Transverse colon (tissue), 4 donors: ENCODE data around the gene FAM53A. TPM values are rescaled to one million over a fixed set of nuclear protein-coding genes. Genes with fewer than 3 reads are reported as not detected.

ENCODE experiments used
- DNase-seq: peaks from one replicate; pipeline ENCODE4 v3.0.0-alpha.2; 2019
- H3K27ac ChIP-seq, 4 donors: fragments of 200-600 bp; sonication (generic); 2 replicates each; pipeline ENCODE4 v1.5.1; 2016 to 2018; ENCODE audit warnings: inconsistent platforms in 4 of 4
- H3K27me3 ChIP-seq: fragments of 200-600 bp; sonication (generic); 2 replicates; pipeline ENCODE4 v1.5.1; 2017; ENCODE audit warnings: inconsistent platforms
- H3K36me3 ChIP-seq, 4 donors: fragments of 200-600 bp; sonication (generic); 2 replicates each; pipeline ENCODE4 v1.5.1; 2017 to 2019; ENCODE audit warnings: inconsistent platforms in 4 of 4
- H3K4me1 ChIP-seq, 4 donors: fragments of 200-600 bp; sonication (generic); 2 replicates each; pipeline ENCODE4 v1.5.1; 2017 to 2020; ENCODE audit warnings: inconsistent platforms in 4 of 4
- H3K4me3 ChIP-seq, 4 donors: fragments of 200-600 bp; sonication (generic); 1 replicate in 1 of 4; 2 replicates in 3 of 4; pipeline versions ENCODE4 v1.5.1 to v1.6.1; 2017 to 2019; ENCODE audit warnings: inconsistent platforms in 4 of 4
- H3K9me3 ChIP-seq, 2 donors: fragments of 200-600 bp; sonication (generic); 2 replicates each; pipeline ENCODE4 v1.5.1; 2017 to 2019; ENCODE audit warnings: inconsistent platforms in 2 of 2
- EP300 ChIP-seq: sonication (generic); formaldehyde crosslinking; IDR thresholded peaks from one replicate; pipeline ENCODE4 v1.6.1; 2017; ENCODE audit warnings: antibody characterized with exemption, low read depth
- POLR2A ChIP-seq: fragments of 450-650 bp; IDR thresholded peaks from one replicate; pipeline ENCODE4 v1.6.1; 2016; ENCODE audit warnings: antibody characterized with exemption, mild to moderate bottlenecking, moderate library complexity
- POLR2AphosphoS5 ChIP-seq, 3 donors: sonication (generic); formaldehyde crosslinking; IDR thresholded peaks; one replicate each; pipeline ENCODE4 v1.6.1; 2016; ENCODE audit warnings: antibody characterized with exemption in 3 of 3
- WGBS, 2 donors: methylation state at CpG; one replicate each; pipeline ENCODE4 v1.1.5; 2018; ENCODE audit warnings: low coverage in 1 of 2; 5-methylcytosine and 5-hydroxymethylcytosine counted together
- in situ Hi-C, 4 donors: fragments of 200-750 bp; cut with MboI; loops; one replicate each; pipeline versions ENCODE4 v1.15.0 to v1.15.1; 2017; ENCODE audit warnings: low sequenced_read_pairs in 3 of 4, low pct_ligation_motif_present in 1 of 4, low pct_unique_long_range_greater_than_20kb in 1 of 4
- intact Hi-C: fragments of 100-400 bp; cut with DNase I; formaldehyde crosslinking; loops from one replicate; pipeline ENCODE4 v1.15.1; 2023; ENCODE audit warnings: low total_unique reads
- total RNA-seq, 4 donors: library from RNA; depleted of rRNA; stranded (reverse); fragments of >200 nt; gene quantifications; one replicate each; pipeline ENCODE4 v1.1.0, GENCODE V29; 2016
- TF ChIP-seq, protein P1 (sequence below), 5 experiments: fragments of 200-600 bp in 3 of 5; fragments of 450-650 bp in 2 of 5; sonication (generic) in 3 of 5; IDR thresholded peaks; 1 replicate in 2 of 5; 2 replicates in 3 of 5; pipeline ENCODE4 v1.5.1; 2016 to 2017; ENCODE audit warnings: antibody characterized with exemption in 5 of 5, inconsistent platforms in 3 of 5, mild to moderate bottlenecking in 2 of 5, moderate library complexity in 1 of 5

The FAM53A gene
- total RNA-seq, 4 donors from 2014 or later = 1.4 to 32.9 (median 2.7) TPM

DNA sequence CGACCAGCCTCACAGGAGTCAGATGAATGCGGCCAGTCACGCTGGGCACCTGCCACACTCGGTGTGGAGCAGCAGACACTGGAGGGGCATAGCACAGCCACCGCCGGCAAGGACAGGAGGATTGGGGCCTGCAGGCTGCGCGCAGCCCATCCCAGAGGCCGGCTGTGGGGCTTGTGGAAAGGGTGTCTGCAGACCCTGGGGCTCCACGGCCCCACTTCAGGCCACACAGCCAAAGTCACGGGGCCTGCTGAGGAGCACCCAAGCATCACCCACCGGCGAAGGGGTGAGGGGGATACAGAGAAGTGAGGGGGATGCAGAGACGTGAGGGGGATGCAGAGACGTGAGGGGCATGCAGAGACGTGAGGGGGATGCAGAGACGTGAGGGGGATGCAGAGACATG, 70.1 kb downstream of the FAM53A start:
- WGBS, 2 donors = 94 to 100% methylated on average over 1 to 17 of the region's 17 CpGs
- Histone ChIP-seq H3K4me1 (no peaks in the 10 kb centered on the region), H3K36me3 (no peaks in the 10 kb centered on the region), H3K27ac (no peak overlapping the region), H3K27me3 (no peaks in the 10 kb centered on the region), H3K4me3 (no peak overlapping the region), H3K9me3 (no peaks in the 10 kb centered on the region)
- intact Hi-C loops (no loop called here), in situ Hi-C loops (loop anchor here in 2 of 4 donors (25.0 kb wide), 1 partner anchor 252 kb away; no protein-coding TSS in a partner anchor)
- TF ChIP-seq, protein P1, sequence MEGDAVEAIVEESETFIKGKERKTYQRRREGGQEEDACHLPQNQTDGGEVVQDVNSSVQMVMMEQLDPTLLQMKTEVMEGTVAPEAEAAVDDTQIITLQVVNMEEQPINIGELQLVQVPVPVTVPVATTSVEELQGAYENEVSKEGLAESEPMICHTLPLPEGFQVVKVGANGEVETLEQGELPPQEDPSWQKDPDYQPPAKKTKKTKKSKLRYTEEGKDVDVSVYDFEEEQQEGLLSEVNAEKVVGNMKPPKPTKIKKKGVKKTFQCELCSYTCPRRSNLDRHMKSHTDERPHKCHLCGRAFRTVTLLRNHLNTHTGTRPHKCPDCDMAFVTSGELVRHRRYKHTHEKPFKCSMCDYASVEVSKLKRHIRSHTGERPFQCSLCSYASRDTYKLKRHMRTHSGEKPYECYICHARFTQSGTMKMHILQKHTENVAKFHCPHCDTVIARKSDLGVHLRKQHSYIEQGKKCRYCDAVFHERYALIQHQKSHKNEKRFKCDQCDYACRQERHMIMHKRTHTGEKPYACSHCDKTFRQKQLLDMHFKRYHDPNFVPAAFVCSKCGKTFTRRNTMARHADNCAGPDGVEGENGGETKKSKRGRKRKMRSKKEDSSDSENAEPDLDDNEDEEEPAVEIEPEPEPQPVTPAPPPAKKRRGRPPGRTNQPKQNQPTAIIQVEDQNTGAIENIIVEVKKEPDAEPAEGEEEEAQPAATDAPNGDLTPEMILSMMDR (IDR thresholded peaks at IDR 0.05) = no peak
- TF ChIP-seq POLR2A = no peak
- TF ChIP-seq POLR2AphosphoS5 (IDR thresholded peaks at IDR 0.05) = no peak
- TF ChIP-seq EP300 = no peak
- no peak for DNase-seq

DNA sequence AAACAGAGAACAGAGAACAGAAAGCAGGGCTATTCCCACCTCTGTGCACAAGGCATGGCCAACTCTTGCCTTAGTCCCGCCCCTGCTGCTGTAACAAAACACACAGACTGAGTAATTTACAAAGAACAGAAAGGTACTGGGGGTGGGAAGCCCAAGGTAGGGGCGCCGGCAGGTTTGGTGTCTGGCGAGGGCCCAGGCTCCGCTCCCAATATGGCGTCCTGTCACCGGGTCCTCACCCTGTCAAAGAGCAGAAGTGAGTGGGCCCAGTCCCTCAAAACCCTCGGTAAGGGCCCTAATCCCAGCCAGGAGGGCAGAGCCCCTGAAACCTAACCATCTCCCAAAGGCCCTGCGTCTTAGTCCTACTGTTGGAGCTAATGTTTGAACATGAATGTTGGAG, 71.0 kb downstream of the FAM53A start:
- intact Hi-C loops = no loop called here
- 79% methylated on average over 9 of the region's 9 CpGs; no CpG with 5 or more reads in 1 of the 2 donors for WGBS, 2 donors
- H3K27ac ChIP-seq = no peak overlapping the region
- no peaks in the 10 kb centered on the region for H3K9me3 ChIP-seq
- no peaks in the 10 kb centered on the region for H3K36me3 ChIP-seq
- TF ChIP-seq POLR2A = no peak
- no peak for TF ChIP-seq POLR2AphosphoS5 (IDR thresholded peaks at IDR 0.05)
- TF ChIP-seq EP300 = no peak
- TF ChIP-seq, protein P1 (IDR thresholded peaks at IDR 0.05) = no peak
- H3K27me3 ChIP-seq = no peaks in the 10 kb centered on the region
- in situ Hi-C loops = loop anchor here in 2 of 4 donors (25.0 kb wide), 1 partner anchor 251 kb away; no protein-coding TSS in a partner anchor
- no peaks in the 10 kb centered on the region for H3K4me1 ChIP-seq
- no peak overlapping the region for H3K4me3 ChIP-seq
- no peak for DNase-seq

DNA sequence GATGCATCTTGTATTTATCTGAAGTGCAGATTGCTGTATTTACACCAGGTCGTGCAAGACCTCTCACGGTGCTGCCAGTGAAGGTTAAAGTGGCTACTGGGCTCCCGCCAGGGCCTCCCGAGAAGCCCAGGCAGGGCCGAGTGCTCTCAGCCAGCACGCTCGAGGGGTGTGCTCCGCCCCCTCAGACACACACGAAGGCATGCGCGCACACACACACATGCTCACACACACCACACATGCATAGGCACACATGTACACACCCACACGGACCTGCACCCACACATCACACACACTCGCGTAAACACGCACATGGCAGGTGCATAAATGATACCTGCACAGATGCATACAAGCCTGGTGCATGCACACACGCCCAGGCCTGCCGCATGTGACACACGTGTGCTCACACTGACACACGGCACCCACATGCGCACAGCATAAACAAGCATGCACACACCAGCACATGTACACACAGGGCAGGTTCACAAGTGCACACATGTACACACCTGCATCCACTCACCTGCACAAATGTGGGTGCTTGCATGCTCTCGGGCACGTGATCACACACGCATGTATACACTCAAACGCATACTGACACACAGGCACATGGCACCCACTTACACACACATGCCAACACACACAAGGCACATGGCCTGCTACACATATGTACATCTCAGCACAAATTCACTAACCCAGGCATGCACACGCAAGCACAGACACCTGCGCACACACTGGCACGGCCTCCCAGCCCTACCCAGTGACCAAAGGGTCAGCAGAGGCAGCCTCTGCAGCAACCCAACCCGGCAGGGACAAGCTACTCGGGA, 71.6 kb downstream of the FAM53A start:
- TF ChIP-seq POLR2AphosphoS5 (IDR thresholded peaks at IDR 0.05) = no peak
- TF ChIP-seq, protein P1 (IDR thresholded peaks at IDR 0.05) = no peak
- intact Hi-C loops = no loop called here
- no peak for DNase-seq
- Histone ChIP-seq H3K27ac (no peak overlapping the region), H3K4me3 (no peak overlapping the region), H3K27me3 (no peaks in the 10 kb centered on the region), H3K9me3 (no peaks in the 10 kb centered on the region), H3K36me3 (no peaks in the 10 kb centered on the region), H3K4me1 (no peaks in the 10 kb centered on the region)
- in situ Hi-C loops = loop anchor here in 2 of 4 donors (25.0 kb wide), 1 partner anchor 250 kb away; no protein-coding TSS in a partner anchor
- 70 to 78% methylated on average over 2 to 29 of the region's 29 CpGs for WGBS, 2 donors

DNA sequence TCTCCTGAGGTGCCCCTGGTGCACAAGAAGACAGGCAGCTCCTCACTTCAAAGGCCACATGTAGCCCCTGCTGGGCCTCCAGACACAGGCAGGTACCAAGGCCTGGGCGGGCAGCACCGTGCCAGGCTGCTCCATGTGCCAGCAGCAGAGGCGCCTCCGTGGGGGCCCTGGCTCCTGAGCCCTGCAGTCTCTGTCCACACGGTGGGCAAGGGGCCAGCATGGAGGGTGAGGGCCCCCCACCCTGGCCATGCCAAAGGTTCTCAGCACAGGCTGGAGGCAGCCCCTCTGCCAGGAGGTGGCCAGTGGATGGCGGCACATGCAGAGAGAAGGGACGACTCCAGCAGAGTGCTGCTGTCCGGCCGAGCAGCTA, 72.6 kb downstream of the FAM53A start:
- H3K4me3 ChIP-seq = no peak overlapping the region
- intact Hi-C loops = no loop called here
- WGBS, 2 donors = 79% methylated on average over 7 of the region's 9 CpGs; no CpG with 5 or more reads in 1 of the 2 donors
- H3K36me3 ChIP-seq = no peaks in the 10 kb centered on the region
- DNase-seq = no peak
- H3K27ac ChIP-seq = no peak overlapping the region
- in situ Hi-C loops = loop anchor here in 2 of 4 donors (25.0 kb wide), 1 partner anchor 249 kb away; no protein-coding TSS in a partner anchor
- TF ChIP-seq, protein P1 (IDR thresholded peaks at IDR 0.05) = no peak
- TF ChIP-seq POLR2AphosphoS5 (IDR thresholded peaks at IDR 0.05) = no peak
- no peak for TF ChIP-seq POLR2A
- TF ChIP-seq EP300 = no peak
- no peaks in the 10 kb centered on the region for H3K9me3 ChIP-seq
- H3K4me1 ChIP-seq = no peaks in the 10 kb centered on the region
- H3K27me3 ChIP-seq = no peaks in the 10 kb centered on the region
